ENCODE results near the gene KCTD3.

The KCTD3 gene

GRCh38 chr1:215556996-215557395 lies 10.1 kb upstream of the KCTD3 start:
- H3K4me3 ChIP-seq (replicated peaks; ENCODE audit: insufficient read depth, low read length) = no peak overlapping the region
- no peaks in the 10 kb centered on the region for H3K27me3 ChIP-seq (ENCODE audit: insufficient read depth, poor library complexity, severe bottlenecking)
- DNase-seq (ENCODE audit: low read depth in 1 of 2, low spot score in 1 of 2) = no peak
- H3K27ac ChIP-seq (replicated peaks) = no peak overlapping the region
- TF ChIP-seq SPI1 (IDR thresholded peaks at IDR 0.05; ENCODE audit: borderline replicate concordance, low read depth) = no peak
- no peak for TF ChIP-seq POLR2AphosphoS5 (IDR thresholded peaks at IDR 0.05; ENCODE audit: low read depth)
- TF ChIP-seq CTCF (IDR thresholded peaks at IDR 0.05; ENCODE audit: insufficient read depth, low read length) = no peak
- TF ChIP-seq REST (IDR thresholded peaks at IDR 0.05; ENCODE audit: insufficient replicate concordance, low read depth) = no peak
- no peak for TF ChIP-seq GABPA (IDR thresholded peaks at IDR 0.05; ENCODE audit: low read depth)

DNA sequence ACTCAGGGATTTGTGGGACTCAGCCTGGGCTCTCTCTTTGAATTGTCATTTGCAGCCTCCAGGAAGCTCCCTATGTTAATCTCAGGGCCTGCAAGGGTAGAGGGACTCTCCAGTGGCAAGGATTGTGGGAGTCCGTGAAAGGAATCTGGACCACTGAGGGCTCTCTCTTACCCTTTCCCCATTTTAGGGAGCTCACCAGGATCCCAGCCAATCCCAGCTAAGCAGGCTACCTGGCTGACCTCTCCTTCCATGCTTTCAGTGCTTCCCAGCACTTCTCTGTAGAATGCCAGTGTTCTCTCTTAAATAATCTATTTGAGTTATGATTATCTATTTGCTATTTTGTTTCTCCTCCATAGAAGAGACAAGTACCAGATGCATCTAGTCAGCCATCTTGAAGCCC lies 9.6 kb upstream of the KCTD3 start:
- TF ChIP-seq SPI1 (IDR thresholded peaks at IDR 0.05; ENCODE audit: borderline replicate concordance, low read depth) (no peak), POLR2AphosphoS5 (IDR thresholded peaks at IDR 0.05; ENCODE audit: low read depth) (no peak), CTCF (IDR thresholded peaks at IDR 0.05; ENCODE audit: insufficient read depth, low read length) (no peak), REST (IDR thresholded peaks at IDR 0.05; ENCODE audit: insufficient replicate concordance, low read depth) (no peak), GABPA (IDR thresholded peaks at IDR 0.05; ENCODE audit: low read depth) (no peak)
- H3K27ac ChIP-seq (replicated peaks) = no peak overlapping the region
- no peak overlapping the region for H3K4me3 ChIP-seq (replicated peaks; ENCODE audit: insufficient read depth, low read length)
- DNase-seq (ENCODE audit: low read depth in 1 of 2, low spot score in 1 of 2) = no peak
- no peaks in the 10 kb centered on the region for H3K27me3 ChIP-seq (ENCODE audit: insufficient read depth, poor library complexity, severe bottlenecking)

DNA sequence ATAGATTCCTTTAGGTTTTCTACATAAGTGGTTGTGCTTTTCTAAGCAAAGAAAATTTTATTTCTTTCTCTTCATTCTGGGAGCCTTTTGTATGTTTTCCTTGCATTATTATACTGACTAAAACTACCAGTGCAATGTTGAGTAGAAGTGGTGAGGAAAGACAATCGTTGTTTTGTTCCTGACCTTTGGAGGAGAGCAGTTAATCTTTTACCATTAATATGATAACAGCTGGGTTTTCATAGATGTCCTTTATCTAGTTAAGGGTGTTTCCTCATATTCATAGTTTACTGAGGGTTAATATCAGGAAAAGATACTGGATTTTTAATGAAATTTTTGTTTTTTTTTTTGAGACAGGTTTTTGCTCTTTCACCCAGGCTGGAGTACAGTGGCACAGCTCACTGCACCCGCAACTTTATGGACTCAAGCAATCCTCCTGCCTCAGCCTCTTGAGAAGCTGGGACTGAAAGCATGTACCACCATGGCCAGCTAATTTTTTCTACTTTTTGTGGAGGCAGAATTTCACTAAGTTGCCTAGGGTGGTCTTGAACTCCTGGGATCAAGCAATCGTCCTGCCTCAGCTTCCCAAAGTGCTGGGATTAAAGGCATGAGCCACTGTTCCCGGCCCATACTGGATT lies 9.0 kb upstream of the KCTD3 start:
- DNase-seq (ENCODE audit: low read depth in 1 of 2, low spot score in 1 of 2) = no peak
- no peak for TF ChIP-seq SPI1 (IDR thresholded peaks at IDR 0.05; ENCODE audit: borderline replicate concordance, low read depth)
- no peak for TF ChIP-seq REST (IDR thresholded peaks at IDR 0.05; ENCODE audit: insufficient replicate concordance, low read depth)
- no peak for TF ChIP-seq POLR2AphosphoS5 (IDR thresholded peaks at IDR 0.05; ENCODE audit: low read depth)
- no peak for TF ChIP-seq CTCF (IDR thresholded peaks at IDR 0.05; ENCODE audit: insufficient read depth, low read length)
- no peaks in the 10 kb centered on the region for H3K27me3 ChIP-seq (ENCODE audit: insufficient read depth, poor library complexity, severe bottlenecking)
- H3K27ac ChIP-seq (replicated peaks) = no peak overlapping the region
- H3K4me3 ChIP-seq (replicated peaks; ENCODE audit: insufficient read depth, low read length) = no peak overlapping the region

Data from HL-60 (cell line).